Camera-type eye (tissue), 1 donor: ENCODE data around the gene ADAMTS19. TPM values are rescaled to one million over a fixed set of nuclear protein-coding genes. Genes with fewer than 3 reads are reported as not detected.

ENCODE experiments used
- total RNA-seq: library from RNA; depleted of rRNA; stranded (reverse); fragments of >200 nt; gene quantifications from one replicate; pipeline ENCODE4 v1.2.3, GENCODE V29; 2014

ADAMTS19 gene
- total RNA-seq = 36.0 TPM

GRCh38 chr5:129459777-129460671, at the start of gene ADAMTS19:
Gene ADAMTS19 (plus strand): TSS chr5:129460298. CDS start chr5:129460392, 94 bp downstream.

GRCh38 chr5:129747572-129748407, 287.7 kb downstream of the ADAMTS19 start, which contains the start of gene MINAR2:
Gene MINAR2 (plus strand): TSS chr5:129748094. CDS start chr5:129748191, 97 bp downstream.

